NB4 (cell line): ENCODE results near the gene AKAP6.

Source experiments
- DNase-seq: peaks from one replicate; pipeline ENCODE4 v3.0.0; 2010; ENCODE audit warnings: low read depth
- H3K4me3 ChIP-seq: one replicate; pipeline ENCODE4 v1.5.1; 2011; ENCODE audit warnings: mild to moderate bottlenecking, low read depth, low read length, moderate library complexity
- CTCF ChIP-seq: IDR thresholded peaks from one replicate; pipeline ENCODE4 v1.5.1; 2012; ENCODE audit warnings: low read depth, low read length
- MAX ChIP-seq: IDR thresholded peaks from 2 replicates; pipeline ENCODE4 v1.6.1; 2011; ENCODE audit warnings: low read depth, low read length
- MYC ChIP-seq: IDR thresholded peaks from 2 replicates; pipeline ENCODE4 v1.6.1; 2011; ENCODE audit warnings: low read depth, low read length
- POLR2A ChIP-seq: IDR thresholded peaks from 2 replicates; pipeline ENCODE4 v1.6.1; 2011; ENCODE audit warnings: mild to moderate bottlenecking; ENCODE audit not compliant: insufficient read length; ENCODE audit errors: extremely low read depth

The AKAP6 gene

GRCh38 chr14:32361674-32362073 is 32.6 kb downstream of the AKAP6 start:
- no peak overlapping the region for H3K4me3 ChIP-seq
- no peak for DNase-seq

GRCh38 chr14:32363761-32364160 is 34.7 kb downstream of the AKAP6 start:
- no peak overlapping the region for H3K4me3 ChIP-seq
- TF ChIP-seq MAX (no peak), POLR2A (no peak), MYC (no peak), CTCF (no peak)
- no peak for DNase-seq

More at GRCh38 chr14:32361674-32362073, 32.6 kb downstream of the AKAP6 start:
- TF ChIP-seq MAX (no peak), MYC (no peak), CTCF (no peak), POLR2A (no peak)

GRCh38 chr14:32364941-32365340 is 35.8 kb downstream of the AKAP6 start:
- TF ChIP-seq MAX (no peak), MYC (no peak), CTCF (no peak), POLR2A (no peak)
- H3K4me3 ChIP-seq = no peak overlapping the region
- DNase-seq = no peak

GRCh38 chr14:32366256-32366879 is 37.3 kb downstream of the AKAP6 start:
- no peak overlapping the region for H3K4me3 ChIP-seq
- no peak for DNase-seq
- TF ChIP-seq CTCF (no peak), MYC (no peak), MAX (no peak), POLR2A (no peak)

- DNase-seq = no peak
- TF ChIP-seq MAX (no peak), MYC (no peak), POLR2A (no peak), CTCF (no peak)
- H3K4me3 ChIP-seq = no peak overlapping the region
Measured at GRCh38 chr14:32366986-32367385, 37.9 kb downstream of the AKAP6 start.

GRCh38 chr14:32367516-32367915 is 38.4 kb downstream of the AKAP6 start:
- DNase-seq = no peak
- no peak overlapping the region for H3K4me3 ChIP-seq
- TF ChIP-seq CTCF = no peak
- TF ChIP-seq POLR2A = no peak
- TF ChIP-seq MAX = no peak
- TF ChIP-seq MYC = no peak
